HL-60/S4 treated with retinoic acid at 250 ng/mL for 4 days and 3 days (cell line): ENCODE data around the gene OTOF.

Experiments used
- in situ Hi-C: fragments of 300-500 bp; cut with MboI; formaldehyde crosslinking; loops from 2 replicates; pipeline ENCODE4 v1.7.0; 2022; ENCODE audit warnings: low sequenced_read_pairs

Gene OTOF

DNA sequence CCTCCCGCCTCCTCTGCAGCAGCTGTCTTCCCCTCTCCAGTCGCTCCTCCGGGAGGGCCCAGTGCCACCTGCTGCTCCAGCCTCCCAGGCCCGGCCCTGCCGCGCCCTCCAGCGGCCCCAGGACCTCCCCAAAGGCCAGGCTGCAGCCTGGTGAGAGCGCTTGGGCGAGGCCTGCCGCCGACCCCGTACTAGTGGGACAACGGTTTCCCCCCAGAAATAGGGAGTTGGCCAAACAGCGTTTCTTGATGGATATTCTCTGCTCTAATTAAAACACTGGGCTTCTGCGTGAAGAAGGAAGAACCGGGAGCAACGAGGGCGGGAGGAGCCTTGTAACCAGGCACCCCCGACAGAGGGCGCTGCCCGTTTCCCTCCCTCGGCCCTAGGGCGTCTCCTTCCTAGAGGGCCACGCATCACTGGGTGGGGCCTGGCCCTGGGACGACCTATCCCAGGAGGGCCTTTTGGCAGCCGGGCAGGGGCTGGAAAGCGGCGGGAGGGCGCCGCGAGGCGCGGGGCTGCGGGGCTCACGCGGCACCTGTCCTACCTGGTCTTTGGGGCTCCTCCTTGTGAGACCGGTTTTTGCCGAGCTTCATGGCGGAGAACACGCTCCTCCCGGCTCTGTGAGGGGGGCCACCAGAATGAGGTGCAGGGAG, 25.4 kb upstream of the OTOF start:
- in situ Hi-C loops: no loop called here

DNA sequence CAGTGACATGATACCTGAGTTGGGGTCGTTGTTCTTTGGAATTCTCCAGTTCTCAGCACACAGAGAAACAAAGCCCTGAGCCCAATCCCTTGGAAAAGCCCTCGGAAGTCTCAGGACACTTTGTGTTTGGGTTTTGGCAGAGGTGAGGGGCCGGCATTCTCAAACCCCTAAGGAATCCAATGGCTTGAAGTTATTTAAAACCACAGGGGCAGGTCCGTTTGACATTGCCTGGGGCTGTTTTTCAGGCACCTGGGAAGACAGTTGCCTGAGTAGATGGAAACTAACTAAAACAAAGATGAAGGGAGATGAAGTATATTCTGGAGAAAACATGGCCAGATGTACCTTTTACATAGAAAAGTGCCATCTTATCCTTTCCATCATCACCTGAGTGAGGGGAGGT, 22.5 kb upstream of the OTOF start:
- in situ Hi-C loops: no loop called here

DNA sequence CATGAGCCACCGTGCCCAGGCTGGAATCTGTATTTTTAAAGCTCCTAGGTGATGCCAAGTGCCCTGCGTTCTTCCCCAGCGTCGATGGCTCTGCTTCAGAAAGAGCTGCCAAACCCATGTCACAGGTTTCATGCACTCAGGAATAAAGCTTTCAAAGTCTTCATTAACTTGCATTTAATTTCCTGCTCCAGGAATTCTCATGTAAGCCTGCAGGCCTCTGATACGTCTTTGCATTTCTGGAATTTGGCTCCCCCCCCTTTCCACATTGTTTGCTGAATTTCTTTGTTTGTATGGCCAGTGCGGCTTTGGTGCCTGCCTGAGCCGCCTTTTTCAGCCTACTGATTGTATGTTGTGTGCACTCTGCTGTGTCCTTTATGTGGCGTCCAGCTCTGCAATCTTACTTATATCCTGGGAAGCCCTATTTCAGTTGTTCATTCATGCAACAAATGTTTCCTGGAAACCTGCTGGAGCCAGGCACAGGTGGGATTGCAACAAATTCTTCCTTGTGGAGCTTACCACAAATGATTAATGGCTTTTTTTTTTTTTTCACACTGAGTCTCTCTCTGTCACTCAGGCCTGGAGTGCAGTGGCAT, 17.9 kb upstream of the OTOF start:
- in situ Hi-C loops: no loop called here

DNA sequence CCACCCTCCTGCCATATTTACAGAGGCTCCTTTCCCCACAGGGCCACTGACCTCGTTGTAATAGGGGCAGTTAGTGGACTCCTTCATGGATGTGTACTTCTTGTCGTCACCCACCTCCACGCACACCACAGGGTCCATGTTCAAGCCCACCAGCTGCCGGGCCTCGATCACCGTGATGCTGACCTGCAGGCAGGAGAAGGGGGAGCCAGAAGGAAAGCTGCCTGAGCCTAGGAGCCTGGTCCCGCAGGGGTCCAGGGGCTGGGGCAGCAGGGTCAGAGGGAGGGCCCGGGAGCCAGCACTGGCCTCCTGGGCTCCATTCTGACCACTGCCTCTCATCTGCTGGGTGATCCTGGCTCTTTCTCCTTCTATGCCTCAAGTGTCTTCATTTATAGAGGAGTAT, 17.0 kb upstream of the OTOF start:
- in situ Hi-C loops: no loop called here

DNA sequence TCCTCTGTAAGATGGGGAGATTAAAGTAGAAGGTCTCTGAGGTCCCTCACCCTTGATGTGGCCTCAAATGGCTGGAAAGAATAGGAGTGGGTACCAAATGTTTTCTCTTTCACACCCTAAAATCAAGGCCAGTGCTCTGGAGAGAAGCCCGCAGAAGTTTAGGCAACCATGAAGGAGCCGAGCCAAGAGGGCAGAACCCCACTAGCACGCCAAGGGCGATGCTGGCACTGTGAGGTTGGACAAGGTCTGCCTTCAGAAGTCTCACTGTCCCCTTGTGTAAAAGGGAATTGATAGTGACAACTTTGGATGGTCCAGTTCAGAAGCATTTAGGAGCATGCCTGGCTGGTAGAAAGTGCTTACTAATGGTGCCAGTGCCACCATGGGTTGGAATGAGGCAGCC, 16.3 kb upstream of the OTOF start:
- in situ Hi-C loops: no loop called here

DNA sequence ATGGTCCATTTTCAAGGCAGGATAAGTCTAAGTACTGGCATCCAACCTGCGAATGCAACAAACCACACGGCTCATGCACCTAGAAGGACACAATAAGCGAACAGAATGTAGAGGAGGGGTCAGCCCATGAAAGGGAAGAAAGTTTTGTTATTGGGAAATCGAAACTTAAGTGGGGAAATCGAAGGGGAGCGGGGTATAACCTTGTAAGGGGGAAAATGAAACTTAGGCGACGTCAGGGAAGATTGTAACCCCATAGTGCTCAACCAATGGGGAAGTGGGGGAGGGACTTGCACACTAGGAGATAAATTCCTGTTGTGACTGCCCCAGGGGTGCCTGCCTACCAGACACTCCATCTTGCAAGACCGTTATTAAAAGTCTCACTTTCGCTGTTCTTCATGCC, 15.6 kb upstream of the OTOF start:
- in situ Hi-C loops: no loop called here

DNA sequence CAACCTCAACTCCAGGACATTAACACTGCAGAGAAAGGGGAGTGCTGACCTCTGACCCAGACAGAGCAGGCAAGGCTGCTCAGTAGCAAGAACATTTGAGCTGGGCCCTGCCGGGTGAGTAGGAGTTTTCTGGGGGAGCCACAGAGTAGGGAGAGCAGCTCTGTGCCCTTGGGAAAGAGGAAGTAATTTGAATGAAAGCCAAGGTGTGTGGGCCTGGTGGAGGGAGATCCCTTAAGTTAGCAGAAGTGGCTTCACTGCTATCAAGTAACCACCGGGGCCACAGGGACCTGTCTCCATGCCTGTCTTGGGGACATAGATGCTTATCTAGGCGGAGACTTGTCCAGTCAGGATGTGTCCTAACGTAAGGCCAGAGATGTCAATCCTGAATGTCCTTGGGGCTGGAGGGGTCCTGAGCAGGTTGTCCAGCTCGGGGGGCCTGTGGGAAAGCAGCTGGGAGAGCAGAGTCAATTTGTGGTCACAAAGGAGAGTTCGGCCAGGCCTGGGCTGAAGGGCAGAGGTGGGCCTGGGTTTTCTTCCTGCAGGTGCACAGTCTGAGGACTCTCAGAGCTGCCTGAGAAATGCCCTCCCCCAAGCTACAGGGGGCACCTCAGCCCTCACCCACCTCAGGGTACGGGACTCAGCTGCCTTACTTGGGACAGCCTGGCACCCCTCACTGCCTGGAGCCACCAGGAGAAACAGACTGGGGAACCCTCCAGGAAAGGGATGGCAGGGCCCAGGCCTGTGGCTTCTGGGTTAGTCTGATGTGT, 15.0 kb upstream of the OTOF start:
- in situ Hi-C loops: no loop called here

DNA sequence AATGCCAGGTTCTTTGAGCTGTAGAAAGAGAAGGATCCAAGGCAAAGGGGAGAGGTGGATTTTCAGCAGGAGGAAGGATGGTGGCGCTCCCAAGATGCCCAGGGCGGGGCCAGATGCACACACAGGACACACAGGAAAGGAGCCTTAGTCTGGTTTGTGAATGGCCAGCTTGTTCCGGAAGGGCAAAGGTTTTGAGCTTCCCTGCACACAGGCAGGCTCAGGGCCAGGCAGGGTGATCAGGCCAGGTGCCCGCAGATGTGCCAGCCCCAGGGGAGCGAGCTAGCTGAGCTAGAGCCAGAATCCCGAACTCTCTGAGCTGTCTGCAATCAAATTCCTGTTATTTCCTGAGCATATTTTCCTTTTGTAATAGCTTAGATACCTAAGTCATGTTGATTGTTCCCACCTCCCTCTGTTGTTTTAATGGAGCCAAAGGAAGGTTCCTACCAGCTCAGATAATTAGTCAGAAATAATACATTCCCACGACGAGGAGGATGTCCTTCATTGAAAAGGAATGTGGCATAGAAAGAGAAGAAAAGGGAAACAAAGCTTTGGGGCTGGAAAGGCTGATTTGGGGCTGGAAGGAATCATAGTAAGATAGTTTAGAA, 13.7 kb upstream of the OTOF start:
- in situ Hi-C loops: no loop called here

DNA sequence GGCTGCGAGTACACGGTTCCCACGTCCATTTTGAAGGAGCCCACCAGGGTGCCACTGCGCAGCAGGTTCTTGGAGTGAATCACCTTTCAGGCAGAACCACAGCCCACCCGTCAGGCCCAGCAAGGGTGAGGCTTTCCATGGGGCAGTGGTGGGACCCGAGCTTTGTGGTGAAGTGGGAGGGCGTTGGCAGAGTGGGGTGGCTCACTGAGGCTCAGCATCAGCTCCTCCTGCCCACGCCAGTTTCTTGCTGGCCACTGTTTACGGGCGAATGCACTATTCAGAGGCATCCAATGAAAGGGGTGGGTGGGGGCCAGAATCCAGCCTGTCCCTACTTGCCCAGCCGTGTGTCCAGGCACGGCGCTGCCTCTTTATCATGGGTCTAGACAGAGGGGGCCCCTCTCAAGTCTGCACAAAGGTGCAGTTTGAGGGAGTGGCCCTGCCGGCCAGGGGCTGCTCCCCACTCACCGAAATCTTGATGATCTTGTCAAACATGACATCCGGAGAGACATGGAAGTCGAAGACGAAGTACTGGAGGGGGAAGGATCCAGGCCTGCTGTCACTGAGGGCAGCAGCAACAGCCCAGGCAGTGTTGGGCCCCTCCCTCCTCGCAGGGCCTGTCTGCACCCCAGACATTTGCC, 11.4 kb upstream of the OTOF start:
- in situ Hi-C loops: no loop called here

DNA sequence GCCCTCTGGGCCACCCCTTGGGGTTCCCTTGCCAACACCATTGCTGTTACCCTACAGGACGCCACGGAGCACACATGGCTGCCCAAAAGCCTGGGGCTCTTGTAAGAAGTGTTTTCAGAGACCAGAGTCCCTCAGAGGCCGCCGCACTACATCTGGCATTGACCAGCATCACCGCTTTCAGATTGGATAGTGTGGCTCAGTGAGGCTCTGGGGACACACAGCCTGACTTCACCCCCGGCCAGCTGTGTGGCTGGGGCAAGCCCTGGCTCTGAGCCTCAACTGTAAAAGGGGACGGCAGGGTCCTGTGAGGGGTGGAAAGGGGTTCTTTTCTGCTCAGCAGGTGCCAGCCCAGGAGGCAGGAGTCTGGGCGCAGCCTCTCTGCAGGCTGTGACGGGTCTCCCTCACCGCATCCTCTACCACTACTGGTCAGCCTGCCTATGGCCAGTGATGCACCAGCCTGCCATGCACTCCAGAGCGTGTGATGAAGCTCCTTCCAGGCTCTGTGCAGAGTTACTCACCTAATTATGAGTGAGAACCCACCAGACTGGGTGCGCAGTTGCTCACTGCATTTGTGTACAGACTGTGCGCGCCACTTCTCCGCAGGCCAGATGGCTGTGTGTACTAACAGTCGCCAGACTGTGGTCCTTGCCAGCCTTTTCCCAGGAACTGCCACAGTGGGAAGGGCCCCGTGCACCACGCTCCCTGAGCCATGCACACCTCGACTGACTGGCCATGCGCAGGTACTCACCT, 10.7 kb upstream of the OTOF start:
- in situ Hi-C loops: no loop called here

DNA sequence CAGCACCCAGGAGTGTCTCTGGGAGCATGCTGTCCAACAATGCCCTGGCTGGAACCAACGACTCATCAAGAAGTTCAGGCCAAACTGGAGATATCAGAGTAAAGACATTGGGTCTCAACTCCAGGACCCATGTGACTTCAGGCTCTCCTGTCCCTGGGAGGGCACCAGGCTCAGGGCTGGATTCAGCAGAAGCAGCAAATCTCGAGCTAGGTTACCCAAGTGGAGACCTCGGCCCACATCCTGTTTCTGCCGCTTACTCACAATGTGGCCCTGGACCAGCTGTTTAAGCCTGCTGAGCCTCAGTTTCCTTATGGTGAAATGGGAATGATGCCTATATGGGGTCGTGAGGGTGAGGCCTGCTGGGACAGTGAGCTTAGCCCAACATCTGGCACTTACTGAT, 9.3 kb upstream of the OTOF start:
- in situ Hi-C loops: no loop called here

DNA sequence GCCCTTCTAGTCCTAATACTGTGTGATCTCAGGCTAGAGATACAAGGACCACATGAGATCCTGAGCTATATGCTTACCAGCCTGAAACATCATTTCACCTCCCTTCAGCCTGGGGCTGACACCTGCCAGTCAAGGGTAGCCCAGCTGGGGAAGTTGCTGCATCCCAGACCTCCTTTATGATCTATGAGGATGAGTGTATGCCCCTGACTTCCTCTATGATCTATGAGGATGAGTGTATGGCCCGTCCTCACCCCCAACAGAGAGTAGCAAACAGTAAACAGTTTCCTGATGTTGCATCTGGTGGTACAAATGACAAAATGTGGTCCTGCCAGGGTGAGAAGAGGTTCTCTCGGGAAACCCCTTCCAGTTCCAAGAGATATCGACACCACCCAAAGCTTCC, 8.9 kb upstream of the OTOF start:
- in situ Hi-C loops: no loop called here

DNA sequence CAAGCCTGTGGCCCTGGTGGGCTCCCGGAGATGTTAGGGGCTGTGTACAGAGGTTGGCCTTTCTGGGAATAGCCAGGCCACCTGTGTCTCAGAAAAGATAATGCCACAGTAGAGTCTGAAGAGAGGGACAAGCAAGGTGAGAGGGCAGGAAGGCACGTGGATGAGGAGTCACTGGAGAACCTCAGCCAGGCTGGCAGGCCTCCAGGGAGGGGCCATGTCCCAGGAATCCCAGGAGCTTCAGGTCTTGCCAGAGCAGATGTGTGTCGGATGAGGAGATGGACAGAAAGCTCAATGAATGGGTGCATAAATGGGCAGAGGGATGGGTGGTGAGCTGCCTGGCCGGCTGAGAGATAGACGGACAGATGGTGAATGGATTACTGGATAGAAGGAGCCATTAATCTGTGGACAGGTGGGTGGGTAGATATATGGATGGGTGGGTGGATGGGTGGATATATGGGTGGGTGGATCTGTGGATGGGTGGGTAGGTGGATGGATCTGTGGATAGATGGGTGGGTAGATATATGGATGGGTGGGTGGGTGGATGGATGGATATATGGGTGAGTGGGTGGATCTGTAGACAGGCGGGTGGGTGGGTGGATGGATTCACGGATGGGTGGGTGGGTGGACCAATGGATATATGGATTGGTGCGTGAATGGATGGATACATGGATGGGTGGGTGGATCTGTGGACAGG, 7.9 kb upstream of the OTOF start:
- in situ Hi-C loops: no loop called here

DNA sequence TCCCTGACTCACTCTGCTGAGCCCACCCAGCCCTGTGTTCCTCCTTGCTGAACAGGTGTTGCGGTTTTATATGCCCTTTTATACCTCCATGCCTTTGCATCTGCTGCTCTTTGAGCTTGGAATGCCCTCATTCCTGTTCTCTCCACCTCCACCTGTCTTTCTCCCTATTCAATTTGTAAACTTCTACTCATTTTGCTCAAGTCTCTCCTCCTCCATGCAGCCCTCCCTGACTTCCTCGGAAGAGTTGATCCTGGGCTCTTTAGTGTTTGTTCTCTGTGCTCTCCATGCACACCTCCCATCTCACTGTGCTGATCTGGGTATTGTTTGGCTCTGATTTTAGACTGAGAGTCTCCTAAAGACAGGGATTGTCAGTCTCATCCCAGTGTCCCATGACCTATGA, 7.2 kb upstream of the OTOF start:
- in situ Hi-C loops: no loop called here

DNA sequence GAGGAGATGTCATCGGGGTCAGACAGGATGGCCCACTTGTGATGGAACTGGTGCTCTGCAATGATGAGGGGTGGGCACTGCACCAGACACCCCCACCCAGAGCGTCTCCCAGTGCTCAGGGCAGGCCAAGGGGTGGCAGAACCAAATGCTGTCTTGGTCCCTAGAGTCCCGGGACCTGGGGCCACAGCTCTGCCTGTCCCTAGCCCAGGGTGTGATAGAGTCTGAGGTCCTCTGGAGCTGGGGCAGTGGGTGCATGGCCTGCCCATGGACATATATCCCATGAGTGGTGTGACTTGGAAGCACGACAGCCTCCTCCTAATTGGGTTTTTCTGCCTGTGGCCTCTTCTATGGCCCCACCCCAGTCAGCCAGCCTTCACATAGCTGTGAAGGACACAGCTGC, 6.7 kb upstream of the OTOF start:
- in situ Hi-C loops: no loop called here

DNA sequence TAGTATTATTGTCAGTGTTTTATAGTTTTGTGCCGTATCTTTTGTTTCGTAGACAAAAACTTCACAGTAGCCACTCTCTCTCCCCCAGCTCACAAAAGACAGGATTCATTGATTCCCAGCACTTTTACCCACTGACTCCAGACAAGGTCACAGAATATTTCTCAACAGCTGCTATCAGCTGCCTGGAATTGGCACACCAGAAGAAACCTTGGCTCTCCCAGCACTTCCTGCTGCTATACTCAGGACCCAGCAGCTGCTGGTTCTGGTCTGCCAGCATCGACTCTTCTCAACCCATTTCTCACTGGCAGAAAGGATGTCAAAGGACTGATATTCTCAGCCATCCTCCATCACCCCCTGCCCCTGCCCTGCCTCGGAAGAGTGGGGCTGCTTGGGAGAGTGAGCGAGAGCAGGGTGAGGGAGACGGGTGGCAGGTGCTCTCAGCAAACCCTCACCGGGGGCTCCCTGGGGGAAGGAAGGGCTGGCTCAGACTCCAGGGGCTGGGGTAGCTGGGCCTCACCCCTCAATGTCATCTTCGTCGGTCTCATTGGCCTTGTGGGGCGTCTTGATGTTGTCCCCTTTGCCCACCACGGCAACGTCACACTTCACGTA, 6.1 kb upstream of the OTOF start:
- in situ Hi-C loops: no loop called here

DNA sequence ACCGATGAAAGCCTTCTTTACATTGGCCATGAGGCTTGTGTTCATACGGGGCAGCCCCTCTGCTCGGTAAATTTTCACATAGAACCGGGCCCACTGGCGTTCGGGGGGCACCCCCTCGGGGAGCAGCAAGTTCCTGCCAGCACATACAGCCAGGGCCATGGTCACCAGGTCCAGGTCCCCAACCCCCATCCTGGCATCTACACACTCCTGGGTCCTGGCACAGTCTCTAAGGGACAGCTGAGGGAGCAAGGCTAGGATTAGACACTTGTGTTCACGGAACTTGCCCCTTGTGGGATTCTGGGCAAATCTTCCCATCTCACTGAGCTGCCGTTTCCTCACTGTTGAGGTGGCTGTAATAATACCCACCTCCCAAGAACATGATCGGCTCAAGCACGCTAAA, 5.6 kb upstream of the OTOF start:
- in situ Hi-C loops: no loop called here

DNA sequence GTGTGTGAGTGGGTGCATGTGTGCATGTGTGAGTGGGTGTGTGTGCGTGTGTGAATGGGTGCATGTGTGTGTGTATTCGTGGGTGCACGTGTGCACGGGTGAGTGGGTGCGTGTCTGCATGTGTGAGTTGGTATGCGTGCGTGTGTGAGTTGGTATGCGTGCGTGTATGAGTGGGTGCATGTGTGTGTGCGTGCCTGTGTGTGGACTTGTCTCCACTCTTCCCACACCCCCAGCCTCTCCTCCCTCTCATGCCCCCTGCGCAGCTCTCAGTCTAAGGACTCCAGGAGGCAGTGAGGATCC, 5.1 kb upstream of the OTOF start:
- in situ Hi-C loops: no loop called here

DNA sequence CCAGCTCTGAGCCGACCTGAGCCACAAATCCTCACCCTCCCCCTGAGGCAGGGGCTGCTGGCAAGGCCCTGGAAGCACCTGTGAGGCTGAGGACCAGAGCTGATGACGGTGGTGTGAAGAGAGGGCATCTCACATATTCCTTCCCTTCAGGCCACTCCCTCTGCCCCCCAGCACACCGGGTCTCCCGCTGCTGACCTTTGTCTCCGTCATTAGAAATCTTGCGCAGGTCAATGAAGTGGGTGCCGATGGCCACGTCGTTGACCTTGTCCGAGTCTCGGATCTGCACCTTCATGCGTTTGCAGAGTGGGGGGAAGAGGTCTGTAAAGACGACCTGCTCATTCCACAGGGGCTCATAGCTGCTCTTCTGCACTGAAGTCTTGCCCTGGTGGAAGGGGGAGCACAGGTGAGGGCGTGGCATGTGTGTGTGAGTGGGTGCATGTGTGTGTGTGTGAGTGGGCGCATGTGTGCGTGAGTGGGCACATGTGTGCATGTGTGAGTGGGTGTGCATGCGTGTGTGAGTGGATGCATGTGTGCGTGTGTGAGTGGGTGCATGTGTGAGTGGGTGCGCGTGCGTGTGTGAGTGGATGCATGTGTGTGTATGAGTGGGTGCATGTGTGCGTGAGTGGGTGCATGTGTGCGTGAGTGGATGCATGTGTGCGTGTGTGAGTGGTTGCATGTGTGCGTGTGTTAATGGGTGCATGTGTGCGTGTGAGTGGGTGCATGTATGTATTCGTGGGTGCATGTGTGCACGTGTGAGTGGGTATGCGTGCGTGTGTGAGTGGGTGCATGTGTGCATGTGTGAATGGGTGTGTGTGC, 4.5 kb upstream of the OTOF start:
- in situ Hi-C loops: no loop called here
